NCI-H187 treated with DMSO at 0.1 percent for 48 hours (cell line): ENCODE data around the gene CSNK1G2.

Experiments used
- DNase-seq: peaks from one replicate; lab custom pipeline; 2025; lab: John Stamatoyannopoulos, UW

CSNK1G2 gene

GRCh38 chr19:1941146-1942077 lies at the start of gene CSNK1G2:
Gene CSNK1G2 (plus strand): TSS chr19:1941172. CDS start chr19:1969773, 28,601 bp downstream.
- DNase-seq = no peak

- DNase-seq = no peak
Observed at GRCh38 chr19:1893791-1894190, 47.2 kb upstream of the CSNK1G2 start.

GRCh38 chr19:1896508-1896907 lies 44.5 kb upstream of the CSNK1G2 start:
- no peak for DNase-seq

GRCh38 chr19:1901940-1902404 lies 39.0 kb upstream of the CSNK1G2 start:
- DNase-seq = no peak

GRCh38 chr19:1902923-1903322 lies 38.0 kb upstream of the CSNK1G2 start:
- no peak for DNase-seq

GRCh38 chr19:1904860-1905109 lies 36.2 kb upstream of the CSNK1G2 start:
- no peak for DNase-seq

- DNase-seq = peak; percentile 94
Observed at GRCh38 chr19:1905110-1905862, 35.7 kb upstream of the CSNK1G2 start, which contains the start of the genes ADAT3 and SCAMP4. Gene ADAT3 (plus strand): TSS chr19:1905399. CDS start chr19:1912048, 6,649 bp downstream. Gene SCAMP4 (plus strand): TSS chr19:1905399. CDS start chr19:1915020, 9,621 bp downstream.

GRCh38 chr19:1905863-1906375 lies 35.1 kb upstream of the CSNK1G2 start:
- no peak for DNase-seq

GRCh38 chr19:1906985-1907562 lies 33.9 kb upstream of the CSNK1G2 start:
- no peak for DNase-seq

GRCh38 chr19:1907563-1908363 lies 33.2 kb upstream of the CSNK1G2 start:
- DNase-seq = no peak

- DNase-seq = no peak
Observed at GRCh38 chr19:1908364-1908678, 32.7 kb upstream of the CSNK1G2 start.

- no peak for DNase-seq
Observed at GRCh38 chr19:1909761-1910080, 31.3 kb upstream of the CSNK1G2 start.

- DNase-seq = no peak
Observed at GRCh38 chr19:1910177-1910576, 30.8 kb upstream of the CSNK1G2 start.

- no peak for DNase-seq
Observed at GRCh38 chr19:1911098-1911497, 29.9 kb upstream of the CSNK1G2 start.

GRCh38 chr19:1911995-1912394 lies 29.0 kb upstream of the CSNK1G2 start:
- DNase-seq = no peak

- no peak for DNase-seq
Observed at GRCh38 chr19:1912760-1913505, 28.0 kb upstream of the CSNK1G2 start.

- no peak for DNase-seq
Observed at GRCh38 chr19:1913781-1914577, 27.0 kb upstream of the CSNK1G2 start.

- DNase-seq = no peak
Observed at GRCh38 chr19:1914826-1915341, 26.1 kb upstream of the CSNK1G2 start.

GRCh38 chr19:1917146-1917545 lies 23.8 kb upstream of the CSNK1G2 start:
- DNase-seq = no peak

GRCh38 chr19:1917926-1918325 lies 23.0 kb upstream of the CSNK1G2 start:
- DNase-seq = no peak
